AG04449 (cell line): ENCODE measurements around the gene RASSF7.

Experiments used
- CTCF ChIA-PET: fragments of 350-600 bp; formaldehyde crosslinking; extraction: SDS; loops from one replicate; lab custom pipeline; 2021; ENCODE audit warnings: antibody characterized with exemption; lab: Yijun Ruan, JAX
- POLR2A ChIA-PET: fragments of 400-600, 350-600 bp; formaldehyde crosslinking; extraction: SDS; loops from one replicate; lab custom pipeline; 2020; ENCODE audit warnings: antibody characterized with exemption, inconsistent platforms; lab: Yijun Ruan, JAX
- DNase-seq: peaks from one replicate; pipeline ENCODE4 v3.0.0-alpha.2; 2010; ENCODE audit warnings: low read depth, low spot score
- H3K4me3 ChIP-seq: 2 replicates; pipeline ENCODE4 v1.5.1; 2011; ENCODE audit warnings: low read depth, mild to moderate bottlenecking, control low read depth, low read length
- TF ChIP-seq, protein P1 (sequence below): IDR thresholded peaks from one replicate; pipeline ENCODE4 v1.5.1; 2011; ENCODE audit warnings: mild to moderate bottlenecking, moderate library complexity, low read length, control low read depth, inconsistent platforms; ENCODE audit not compliant: insufficient read depth; ENCODE audit errors: missing control alignments

Gene RASSF7

DNA sequence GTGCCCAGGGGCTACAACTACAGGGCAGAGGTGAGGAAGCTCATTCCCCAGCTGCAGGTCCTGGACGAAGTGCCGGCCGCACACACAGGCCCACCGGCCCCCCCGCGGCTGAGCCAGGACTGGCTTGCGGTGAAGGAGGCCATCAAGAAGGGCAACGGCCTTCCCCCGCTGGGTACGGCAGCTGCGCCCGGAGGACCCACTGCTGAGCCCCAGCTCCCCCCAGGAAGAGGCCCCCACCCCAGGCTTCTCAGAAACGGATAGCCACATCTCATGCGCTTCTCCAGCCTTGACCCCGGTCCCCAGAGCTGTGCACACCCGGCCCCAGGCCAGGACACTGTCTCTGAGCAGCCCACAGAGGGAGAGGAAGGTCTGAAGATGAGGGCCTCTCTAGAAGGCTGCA, 9.6 kb upstream of the RASSF7 start:
- TF ChIP-seq, protein P1, sequence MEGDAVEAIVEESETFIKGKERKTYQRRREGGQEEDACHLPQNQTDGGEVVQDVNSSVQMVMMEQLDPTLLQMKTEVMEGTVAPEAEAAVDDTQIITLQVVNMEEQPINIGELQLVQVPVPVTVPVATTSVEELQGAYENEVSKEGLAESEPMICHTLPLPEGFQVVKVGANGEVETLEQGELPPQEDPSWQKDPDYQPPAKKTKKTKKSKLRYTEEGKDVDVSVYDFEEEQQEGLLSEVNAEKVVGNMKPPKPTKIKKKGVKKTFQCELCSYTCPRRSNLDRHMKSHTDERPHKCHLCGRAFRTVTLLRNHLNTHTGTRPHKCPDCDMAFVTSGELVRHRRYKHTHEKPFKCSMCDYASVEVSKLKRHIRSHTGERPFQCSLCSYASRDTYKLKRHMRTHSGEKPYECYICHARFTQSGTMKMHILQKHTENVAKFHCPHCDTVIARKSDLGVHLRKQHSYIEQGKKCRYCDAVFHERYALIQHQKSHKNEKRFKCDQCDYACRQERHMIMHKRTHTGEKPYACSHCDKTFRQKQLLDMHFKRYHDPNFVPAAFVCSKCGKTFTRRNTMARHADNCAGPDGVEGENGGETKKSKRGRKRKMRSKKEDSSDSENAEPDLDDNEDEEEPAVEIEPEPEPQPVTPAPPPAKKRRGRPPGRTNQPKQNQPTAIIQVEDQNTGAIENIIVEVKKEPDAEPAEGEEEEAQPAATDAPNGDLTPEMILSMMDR, result no peak
- ChIA-PET CTCF (no interaction called here), POLR2A (interaction anchor here (0.6 kb wide), 1 partner anchor 18 kb away, joined by 3 read pairs; no protein-coding TSS in a partner anchor)
- H3K4me3 ChIP-seq, result no peak overlapping the region
- DNase-seq, result no peak

DNA sequence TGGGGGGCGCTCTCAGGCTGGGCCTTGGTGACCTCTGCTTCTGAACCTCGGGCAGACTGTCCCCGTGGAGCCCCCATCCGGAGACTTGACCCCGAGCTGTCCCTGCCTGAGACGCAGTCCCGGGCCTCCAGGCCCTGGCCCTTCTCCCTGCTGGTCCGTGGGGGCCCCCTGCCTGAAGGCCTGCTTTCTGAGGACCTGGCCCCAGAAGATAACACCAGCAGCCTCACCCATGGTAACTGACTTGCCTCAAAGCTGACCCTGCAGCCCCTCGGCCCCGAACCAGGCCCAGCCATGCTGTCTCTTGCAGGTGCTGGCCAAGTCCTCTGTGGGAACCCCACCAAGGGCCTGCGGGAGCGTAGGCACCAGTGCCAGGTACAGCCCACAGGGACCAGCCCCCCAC, 9.2 kb upstream of the RASSF7 start:
- TF ChIP-seq, protein P1, result no peak
- DNase-seq, result no peak
- ChIA-PET POLR2A (interaction anchor here (0.6 kb wide), 1 partner anchor 17 kb away, joined by 3 read pairs; no protein-coding TSS in a partner anchor), CTCF (interaction anchor here (1.4 kb wide), 1 partner anchor 15 kb away, joined by 5 read pairs; the partner anchor contains the start of gene LRRC56)
- no peak overlapping the region for H3K4me3 ChIP-seq

DNA sequence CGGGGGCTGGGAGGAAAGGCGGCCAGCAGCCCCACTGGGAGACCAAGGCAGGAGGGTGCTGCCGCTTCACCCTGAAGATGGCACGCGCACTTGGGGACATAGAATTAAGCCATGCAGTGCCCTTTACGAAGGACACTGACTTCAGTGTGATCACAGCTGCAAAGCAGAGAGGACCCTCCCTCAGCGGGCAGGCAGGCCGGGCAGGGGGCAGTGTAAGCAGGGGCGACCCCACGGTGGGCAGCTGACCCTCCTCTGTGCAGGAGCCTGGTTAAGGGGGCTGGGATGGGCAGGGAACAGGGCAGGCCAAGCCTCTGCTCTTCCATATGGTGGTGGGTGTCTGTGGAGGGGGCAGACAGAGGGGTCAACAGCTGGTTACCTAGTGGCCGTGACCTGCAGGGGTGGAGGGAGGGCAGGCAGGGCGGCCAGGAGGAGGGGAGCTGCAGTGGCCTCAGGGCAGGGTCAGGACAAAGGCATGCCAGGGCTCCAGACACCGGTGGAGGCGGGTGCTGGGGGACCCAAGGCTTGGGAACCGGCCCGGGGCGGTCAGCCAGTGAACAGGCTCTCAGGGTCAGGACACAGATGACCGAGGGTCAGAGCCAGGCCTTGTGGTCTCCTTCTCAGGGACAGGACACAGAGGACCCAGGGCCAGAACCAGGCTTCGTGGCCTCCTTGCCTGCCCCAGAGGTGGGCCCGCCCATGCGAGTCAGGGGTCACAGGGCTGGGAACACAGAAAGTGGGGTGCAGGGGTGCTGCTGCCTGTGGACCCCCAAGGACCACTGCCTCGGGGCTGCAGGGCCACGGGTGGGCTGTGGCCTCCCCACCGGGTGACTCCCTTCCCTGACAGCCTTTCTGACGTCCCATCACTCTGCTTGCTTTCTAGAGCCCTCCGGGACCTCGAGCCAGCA, 7.4 kb upstream of the RASSF7 start:
- ChIA-PET CTCF (interaction anchor here (1.1 to 4.6 kb wide), 5 partner anchors 9 to 171 kb away, joined by 3 to 34 read pairs (median 14); no protein-coding TSS in a partner anchor), POLR2A (no interaction called here)
- DNase-seq, result no peak
- H3K4me3 ChIP-seq, result no peak overlapping the region
- TF ChIP-seq, protein P1, result no peak

DNA sequence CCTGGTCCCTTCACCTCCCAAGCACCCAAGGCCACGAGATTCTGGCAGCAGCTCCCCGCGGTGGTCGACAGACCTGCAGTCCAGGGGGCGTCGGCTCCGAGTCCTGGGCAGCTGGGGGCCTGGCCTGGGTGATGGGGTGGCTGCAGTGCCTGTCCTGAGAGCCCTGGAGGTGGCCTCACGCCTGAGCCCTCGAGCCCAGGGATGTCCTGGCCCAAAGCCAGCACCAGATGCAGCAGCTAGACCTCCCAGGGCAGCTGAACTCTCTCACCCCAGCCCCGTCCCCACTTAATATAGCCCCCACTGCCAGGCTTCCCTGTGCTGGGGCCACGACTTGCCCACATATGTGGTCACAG, 6.8 kb upstream of the RASSF7 start:
- DNase-seq, result no peak
- TF ChIP-seq, protein P1, result no peak
- CTCF ChIA-PET, result interaction anchor here (0.9 to 4.6 kb wide), 14 partner anchors 10 to 222 kb away, joined by 3 to 34 read pairs (median 6); partner anchors contain the start of gene LRRC56
- POLR2A ChIA-PET, result no interaction called here
- H3K4me3 ChIP-seq, result no peak overlapping the region

DNA sequence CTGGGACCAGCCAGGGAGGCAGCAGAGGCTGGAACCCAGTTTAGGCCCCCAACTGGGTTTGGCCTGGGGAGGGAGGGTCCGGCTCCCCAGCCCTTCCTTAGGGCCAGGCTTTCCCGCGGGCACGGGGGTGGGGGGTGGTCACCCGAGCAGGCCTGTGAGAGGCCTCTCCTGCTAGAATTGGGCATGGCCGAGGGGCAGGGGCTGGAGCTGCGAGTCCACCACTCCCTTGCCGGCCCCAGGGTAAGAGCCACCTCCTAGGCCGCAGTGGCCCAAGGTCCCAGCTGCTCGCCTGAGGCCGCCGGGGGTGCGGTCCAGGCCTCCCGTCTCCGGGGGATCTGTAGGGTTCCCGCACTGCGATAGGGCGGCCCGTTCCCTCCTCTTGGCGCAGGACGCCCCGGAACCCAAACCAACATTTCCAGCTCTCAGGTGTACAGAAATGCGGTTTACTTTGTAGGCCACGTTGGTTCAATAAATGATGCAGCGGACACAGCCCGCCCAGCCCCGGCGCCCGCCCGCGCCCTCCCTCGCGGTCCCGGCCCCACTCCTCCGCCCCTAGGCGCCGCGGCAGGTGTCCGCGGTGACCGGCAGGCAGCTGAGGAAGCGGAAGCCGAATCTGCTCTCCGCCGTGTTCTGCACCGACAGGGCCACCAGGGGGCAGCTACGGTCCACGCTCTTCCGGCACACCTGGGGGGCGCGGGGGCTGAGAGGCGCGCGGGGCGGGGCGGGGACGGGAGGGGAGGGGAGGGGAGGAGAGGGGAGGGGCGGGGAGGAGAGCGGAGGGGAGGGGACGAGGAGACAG, 6.1 kb upstream of the RASSF7 start:
- TF ChIP-seq, protein P1, result peak; percentile 81
- POLR2A ChIA-PET, result no interaction called here
- no peak overlapping the region for H3K4me3 ChIP-seq
- DNase-seq, result no peak
- CTCF ChIA-PET, result interaction anchor here (0.8 to 4.6 kb wide), 18 partner anchors 11 to 221 kb away, joined by 3 to 34 read pairs (median 5); partner anchors contain the start of gene LRRC56
